Limb (tissue), 2 donors: ENCODE measurements around the gene WIPI1.
"Not testable (repeated sequence)": the region's sequence is repeated elsewhere in the genome, so short reads cannot be mapped to it uniquely, and the experiment has no call there.

Source experiments
- DNase-seq, 2 donors: peaks; one replicate each; pipeline ENCODE4 v3.0.0-alpha.2; 2016; ENCODE audit errors: extremely low spot score in 2 of 2

The WIPI1 gene

DNA sequence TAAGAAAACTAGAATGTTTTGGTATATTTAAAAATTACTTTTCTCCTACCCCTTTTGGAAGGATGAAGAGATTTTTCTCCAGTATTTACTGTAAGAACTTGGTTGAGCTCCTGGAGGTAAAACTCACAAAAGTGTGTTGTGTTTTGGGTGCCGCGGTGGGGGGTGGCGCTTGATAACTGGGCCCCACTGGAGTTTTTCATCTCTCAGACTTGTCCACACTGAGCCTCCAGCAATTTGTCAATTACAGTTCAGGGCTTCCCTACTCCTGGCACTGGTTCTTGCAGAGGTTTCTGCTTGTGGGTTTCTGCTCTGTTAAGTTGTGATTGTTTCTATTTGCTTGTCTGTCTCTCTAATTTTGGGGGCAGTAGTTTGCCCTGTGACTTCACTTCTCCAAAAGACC is 40.0 kb downstream of the WIPI1 start:
- no peak for DNase-seq

DNA sequence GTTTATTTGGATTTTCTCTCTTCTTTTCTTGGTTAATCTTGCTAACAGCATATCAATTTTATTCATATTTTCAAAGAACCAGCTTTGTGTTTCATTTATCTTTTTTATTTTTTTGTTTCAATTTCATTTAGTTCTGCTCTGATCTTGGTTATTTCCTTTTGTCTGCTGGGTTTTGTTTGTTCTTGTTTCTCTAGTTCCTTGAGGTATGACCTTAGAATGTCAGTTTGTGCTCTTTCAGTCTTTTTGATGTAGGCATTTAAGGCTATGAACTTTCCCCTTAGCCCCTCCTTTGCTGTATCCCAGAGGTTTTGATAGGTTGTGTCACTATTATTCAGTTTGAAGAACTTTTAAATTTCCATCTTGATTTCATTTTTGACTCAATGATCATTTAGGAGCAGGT is 42.4 kb downstream of the WIPI1 start:
- DNase-seq, result not testable (repeated sequence)

DNA sequence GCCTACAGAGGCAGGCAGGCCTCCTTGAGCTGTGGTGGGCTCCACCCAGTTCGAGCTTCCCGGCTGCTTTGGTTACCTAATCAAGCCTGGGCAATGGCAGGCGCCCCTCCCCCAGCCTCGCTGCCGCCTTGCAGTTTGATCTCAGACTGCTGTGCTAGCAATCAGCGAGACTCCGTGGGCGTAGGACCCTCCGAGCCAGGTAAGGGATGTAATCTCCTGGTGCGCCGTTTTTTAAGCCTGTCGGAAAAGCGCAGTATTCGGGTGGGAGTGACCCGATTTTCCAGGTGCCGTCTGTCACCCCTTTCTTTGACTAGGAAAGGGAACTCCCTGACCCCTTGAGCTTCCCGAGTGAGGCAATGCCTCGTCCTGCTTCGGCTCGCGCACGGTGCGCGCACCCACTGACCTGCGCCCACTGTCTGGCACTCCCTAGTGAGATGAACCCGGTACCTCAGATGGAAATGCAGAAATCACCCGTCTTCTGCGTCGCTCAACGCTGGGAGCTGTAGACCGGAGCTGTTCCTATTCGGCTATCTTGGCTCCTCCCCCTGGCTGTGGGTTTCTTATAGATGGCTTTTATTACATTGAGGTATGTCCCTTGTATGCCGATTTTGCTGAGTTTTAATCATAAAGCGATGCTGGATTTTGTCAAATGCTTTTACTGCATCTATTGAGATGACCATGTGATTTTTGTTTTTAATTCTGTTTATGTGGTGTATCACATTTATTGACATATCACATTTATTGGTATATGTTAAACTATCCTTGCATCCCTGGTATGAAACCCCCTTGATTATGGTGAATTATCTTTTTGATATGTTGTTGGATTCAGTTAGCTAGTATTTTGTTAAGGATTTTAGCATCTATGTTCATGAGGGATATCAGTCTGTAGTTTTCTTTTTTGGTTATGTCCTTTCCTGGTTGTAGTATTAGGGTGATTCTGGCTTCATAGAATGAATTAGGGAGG is 43.4 kb downstream of the WIPI1 start:
- not testable (repeated sequence) for DNase-seq

DNA sequence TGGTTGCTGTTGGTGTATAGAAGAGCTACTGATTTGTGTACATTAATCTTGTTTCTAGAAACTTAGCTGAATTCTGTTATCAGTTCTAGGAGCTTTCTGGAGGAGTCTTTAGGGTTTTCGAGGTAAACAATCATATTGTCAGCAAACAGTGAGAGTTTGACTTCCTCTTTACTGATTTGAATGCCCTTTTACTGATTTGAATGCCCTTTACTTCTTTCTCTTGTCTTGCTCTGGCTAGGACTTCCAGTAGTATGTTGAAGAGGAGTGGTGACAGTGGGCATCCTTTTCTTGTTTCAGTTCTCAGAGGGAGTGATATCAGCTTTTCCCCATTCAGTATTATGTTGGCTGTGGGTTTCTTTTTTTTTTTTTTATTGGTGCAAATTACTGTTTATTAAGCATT is 49.6 kb downstream of the WIPI1 start:
- DNase-seq, result not testable (repeated sequence)

DNA sequence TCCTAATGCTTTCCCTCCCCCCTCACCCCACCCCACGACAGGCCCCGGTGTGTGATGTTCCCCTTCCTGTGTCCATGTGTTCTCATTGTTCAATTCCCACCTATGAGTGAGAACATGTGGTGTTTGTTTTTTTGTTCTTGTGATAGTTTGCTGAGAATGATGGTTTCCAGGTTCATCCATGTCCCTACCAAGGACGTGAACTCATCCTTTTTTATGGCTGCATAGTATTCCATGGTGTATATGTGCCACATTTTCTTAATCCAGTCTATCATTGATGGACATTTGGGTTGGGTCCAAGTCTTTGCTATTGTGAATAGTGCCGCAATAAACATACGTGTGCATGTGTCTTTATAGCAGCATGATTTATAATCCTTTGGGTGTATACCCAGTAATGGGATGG is 53.5 kb downstream of the WIPI1 start:
- not testable (repeated sequence) for DNase-seq

DNA sequence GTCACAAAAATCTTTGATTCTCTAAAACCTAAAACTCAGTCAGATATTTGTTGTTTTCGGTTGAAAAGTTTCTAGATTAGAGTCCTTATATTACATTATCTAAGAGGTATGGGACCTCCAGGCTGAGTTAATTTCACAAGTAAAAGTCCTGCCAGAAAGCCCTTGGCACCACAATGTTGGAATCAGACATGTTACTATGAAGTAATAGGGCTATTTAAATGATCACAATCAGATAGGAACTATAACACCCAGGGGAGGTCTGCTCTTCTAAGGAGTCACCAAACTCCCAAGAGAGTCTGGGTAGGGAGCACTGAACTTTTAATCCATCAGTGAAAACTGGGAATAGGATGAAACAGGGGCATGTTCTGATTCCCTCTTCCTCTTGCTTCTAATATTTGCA is 54.2 kb downstream of the WIPI1 start:
- no peak for DNase-seq

DNA sequence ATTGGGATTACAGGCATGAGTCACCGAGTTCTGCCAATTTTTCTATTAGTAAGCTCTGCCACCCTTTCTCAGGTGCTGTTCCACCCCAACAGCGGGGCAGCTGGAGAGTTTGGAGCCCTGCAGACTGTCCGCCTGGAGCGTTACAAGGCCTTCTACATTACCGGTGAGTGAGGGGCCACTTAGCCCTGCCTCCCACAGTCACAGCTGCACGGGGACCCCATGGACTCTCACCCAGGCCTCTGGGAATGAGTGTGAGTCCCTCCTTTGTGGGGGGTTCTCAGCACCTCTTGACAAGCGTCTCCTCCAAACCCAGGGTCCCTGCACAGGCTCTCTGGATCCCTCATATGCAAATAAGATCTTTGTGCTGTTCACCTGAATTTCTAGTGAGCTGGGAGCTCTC is 56.0 kb downstream of the WIPI1 start:
- no peak for DNase-seq

DNA sequence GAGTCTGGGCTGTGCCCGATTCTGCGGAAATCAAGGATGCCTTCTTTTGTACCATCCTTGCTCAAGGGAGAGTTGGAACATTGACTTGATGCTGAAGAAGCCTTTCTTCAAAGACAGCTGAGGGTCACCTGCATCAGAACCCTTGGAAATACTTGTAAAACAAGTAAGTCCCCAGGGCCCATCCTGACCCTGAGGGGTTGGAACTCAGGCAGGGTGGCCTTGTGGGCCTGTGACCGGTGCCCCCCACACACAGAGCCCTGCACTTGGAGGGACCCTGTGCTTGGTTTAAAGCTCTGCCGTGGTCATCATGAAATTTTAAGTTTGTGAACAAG is 56.9 kb downstream of the WIPI1 start:
- no peak for DNase-seq

DNA sequence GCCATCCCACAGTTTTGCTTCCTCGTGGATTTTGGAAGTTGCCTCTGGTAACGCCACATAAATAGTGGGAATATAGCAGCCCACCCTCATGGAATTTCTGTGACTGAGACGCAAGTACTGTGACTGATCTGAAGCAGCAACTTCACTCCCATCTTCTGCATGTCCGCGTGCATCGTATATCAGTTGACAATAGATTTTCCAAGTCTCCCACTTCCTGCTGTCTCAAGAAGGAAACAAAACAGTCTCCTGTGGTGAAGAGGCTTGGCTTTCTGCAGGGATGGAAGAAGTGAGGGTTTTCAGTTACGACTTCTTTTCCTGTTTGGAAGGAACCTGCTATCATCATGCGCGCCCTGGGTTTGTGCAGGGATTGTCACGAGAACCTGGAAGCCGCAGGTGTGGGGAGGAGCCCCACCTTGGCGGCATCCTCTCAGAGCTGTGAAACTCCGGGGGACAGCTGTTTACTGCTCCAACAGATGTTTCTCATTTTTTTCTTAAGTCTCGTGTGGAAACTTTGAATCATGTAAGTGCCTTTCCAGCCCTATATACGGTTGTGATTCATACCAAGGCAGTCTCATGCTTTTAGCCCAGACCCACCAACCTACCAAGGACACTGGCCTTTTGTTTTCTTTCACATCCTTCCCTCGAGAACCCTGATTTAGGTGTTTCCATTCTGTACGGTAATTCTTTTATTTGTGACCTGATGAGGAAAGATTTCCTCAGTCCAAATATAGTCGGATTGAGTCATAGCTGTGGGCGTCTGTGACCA is 57.5 kb downstream of the WIPI1 start:
- DNase-seq, result peak in 1 of 2 donors; percentile 55

DNA sequence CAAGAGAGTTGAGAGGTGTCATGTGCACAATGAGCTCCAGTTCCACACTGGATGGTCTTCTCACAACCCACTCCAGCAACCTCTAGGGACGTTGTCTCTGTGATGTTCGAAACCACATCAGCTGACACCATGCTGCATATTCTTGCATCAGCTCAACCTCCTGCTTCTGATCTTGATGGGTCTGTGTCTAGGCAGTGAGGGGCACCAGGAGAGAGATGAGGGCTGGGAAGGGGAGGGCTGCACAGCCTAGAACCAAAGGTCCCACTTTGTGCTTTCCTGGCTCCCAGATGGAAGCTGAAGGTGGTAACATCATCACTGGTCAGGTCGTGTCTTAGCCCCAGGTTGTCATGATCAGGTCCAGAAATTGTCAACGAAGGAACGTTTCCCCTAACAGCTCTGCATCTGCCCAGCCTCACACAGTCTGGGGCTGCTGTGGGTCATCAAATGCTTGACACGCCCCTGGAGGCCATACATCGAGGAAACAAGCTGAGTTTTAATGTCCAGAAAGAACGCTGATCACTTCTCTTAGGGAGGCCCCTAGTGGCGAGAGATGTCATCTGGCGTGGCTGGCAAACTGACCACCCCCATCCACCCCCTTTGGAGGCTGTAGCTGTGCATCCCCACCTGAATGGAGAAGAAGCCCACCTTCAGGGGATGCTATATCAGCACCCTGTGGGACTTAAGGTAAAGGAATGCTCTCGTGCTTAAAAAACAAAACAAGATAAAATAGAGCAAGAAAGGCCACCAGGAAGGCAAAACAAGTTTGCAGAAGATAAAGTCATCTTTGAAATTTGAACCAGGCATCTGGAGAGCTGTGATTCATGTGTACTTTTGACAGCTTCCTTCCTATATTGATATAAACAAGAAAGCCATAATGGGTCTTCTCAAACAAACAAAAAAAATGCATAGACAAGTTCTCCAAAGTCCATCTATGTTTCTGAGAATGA is 58.3 kb downstream of the WIPI1 start:
- DNase-seq, result peak in 1 of 2 donors; percentile 49

DNA sequence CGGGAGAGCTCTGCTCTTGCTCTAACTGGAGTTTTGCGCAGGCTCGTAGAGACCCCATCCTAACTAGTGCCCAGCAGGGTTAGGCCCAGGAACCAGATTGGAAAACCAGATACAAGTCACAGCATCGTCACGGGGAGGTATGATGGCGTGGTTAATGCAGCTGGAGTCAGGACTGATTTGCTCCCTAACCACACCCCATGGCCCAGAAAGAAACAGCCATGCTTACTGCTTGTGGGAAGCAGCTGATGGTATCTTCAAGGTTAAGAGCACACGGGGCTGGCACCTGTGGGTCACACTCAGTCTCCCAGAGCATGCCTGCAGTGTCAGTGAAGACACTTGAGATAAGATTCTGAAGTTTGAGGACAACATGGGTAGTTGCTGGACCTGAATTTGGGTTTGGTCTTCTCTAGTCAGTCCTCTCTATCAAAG is 60.2 kb downstream of the WIPI1 start:
- no peak for DNase-seq

DNA sequence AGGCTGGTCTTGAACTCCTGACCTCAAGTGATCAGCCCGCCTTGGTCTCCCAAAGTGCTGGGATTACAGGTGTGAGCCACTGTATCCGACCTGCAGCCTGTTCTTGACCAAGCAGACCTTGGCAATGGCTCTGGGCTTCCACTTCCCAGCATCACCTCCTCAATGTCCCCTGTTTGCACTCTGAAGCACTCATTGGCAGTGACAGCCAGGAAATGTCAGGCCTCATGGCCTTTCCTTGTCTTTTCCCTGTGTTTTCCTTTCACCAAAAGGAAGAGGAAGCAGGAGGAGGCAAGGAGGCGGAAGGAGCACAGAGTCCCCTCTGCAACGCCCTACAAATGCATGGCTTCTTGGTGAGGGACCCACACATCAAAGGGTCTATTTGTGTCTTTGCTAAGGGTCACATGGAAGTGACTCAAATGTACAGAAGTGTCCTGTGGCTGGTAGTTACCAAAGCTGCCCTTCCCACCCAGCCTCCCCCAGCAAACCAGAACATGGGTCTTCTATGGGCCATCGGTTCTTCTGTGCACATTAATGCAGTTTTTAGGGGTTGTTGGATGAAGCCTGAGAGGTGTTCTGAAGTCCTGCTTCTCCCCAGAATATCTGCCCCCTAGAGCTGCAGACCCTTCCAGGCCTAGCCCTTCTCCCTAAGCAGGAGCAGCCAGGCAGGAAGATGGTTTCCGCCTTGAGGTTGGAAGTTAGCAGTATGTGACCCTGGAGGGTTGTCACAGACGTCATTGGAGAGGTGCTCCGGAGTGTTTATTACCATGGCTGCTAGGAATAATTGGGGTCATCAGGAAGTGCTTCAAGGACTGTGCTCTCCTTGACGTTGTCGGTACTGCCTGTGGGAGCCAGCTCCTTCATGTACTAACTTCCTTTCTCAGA is 60.8 kb downstream of the WIPI1 start:
- DNase-seq, result no peak

DNA sequence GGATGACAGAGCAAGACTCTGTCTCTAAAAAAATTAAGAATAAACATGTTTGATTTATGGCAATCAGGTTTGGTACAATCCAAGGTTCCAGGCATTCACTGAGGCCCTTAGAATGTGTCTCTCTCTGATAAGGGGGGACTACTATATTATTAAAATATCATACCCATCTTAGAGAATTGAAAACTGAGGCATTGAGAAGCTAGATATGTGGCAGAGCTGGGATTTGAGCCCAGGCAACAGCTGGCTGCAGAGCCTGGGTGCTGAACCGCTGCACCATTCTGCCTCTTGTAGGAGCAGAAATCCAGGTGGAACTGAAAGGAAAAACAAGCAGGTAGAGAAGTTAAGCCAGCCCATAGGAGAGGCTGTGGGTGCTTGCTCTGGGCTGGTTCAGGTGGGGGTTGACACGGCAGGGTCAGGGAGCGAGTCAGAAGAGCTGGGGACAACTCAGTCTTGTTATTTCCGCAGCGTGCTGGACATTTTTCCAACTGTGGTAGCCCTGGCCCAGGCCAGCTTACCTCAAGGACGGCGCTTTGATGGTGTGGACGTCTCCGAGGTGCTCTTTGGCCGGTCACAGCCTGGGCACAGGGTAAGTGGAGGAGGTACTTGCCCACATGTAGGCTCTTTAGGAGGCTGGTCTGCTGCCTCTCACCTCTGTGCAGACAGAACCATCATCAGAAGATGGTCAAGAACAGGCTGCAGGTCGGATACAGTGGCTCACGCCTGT is 62.5 kb downstream of the WIPI1 start:
- no peak for DNase-seq

DNA sequence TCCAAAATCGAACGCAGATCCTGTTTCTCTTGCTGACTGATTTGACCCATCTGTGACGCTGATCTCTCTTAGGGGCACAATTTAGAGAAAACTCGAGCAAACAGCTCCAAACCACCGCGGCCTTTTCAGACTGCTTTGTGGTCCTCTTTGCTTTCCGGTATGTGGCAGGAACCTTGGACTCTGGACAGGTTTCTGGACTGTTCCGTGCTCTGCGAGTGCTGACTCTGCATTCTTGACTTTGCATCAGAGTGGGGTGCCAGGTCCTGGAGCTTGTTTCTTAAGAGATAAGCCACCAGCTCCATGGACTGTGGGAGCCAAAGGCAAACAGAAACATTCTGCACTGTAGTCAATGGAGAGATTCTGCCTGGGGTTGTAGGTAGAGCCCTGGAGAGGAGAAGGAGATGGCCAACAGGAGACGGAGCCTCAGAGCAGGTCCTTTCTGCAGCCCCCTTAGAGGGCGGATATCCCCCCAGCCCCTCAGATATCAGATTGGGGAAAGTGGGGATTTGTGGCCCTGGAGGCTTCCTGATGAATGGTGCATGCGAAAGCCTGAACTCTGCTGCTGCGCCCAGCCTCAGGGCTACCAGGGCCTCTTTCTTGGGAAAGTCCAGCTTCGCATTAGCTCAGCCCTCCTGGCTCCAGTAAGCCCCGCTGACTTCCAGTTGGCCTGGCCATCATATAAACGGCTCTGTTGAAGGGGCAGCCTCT is 65.6 kb downstream of the WIPI1 start:
- DNase-seq, result no peak

DNA sequence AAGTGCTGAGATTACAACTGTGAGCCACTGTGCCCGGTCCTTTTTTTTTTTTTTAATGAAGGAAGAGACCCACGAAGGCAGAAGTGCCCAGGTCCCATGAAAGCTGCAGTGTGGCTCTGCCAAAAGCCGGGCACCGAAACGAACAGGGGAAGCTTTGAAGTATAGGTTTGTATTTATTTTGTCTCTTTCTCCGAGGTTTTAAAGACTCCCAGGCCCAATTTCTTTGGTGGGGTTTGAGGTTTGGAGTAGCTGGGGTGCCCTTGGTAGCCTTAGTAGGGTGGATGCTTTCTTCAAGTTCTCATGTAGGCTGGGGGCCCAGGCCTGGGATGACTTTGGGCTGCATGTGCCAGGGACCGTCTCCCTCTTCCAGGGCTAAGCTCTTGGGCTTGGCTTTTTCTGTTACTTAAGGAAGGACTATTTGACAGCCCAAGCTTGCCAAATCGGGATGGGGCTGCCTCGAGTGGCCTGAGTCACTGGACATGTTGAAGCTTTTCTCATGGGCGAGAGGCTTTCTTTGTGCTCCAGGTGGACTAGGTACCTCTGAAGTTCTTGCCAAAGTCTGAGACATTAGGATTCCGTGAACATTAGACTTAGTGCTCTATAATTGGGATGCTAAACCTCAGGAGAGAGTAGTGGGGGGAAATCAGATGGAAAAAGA is 66.3 kb downstream of the WIPI1 start:
- no peak for DNase-seq

DNA sequence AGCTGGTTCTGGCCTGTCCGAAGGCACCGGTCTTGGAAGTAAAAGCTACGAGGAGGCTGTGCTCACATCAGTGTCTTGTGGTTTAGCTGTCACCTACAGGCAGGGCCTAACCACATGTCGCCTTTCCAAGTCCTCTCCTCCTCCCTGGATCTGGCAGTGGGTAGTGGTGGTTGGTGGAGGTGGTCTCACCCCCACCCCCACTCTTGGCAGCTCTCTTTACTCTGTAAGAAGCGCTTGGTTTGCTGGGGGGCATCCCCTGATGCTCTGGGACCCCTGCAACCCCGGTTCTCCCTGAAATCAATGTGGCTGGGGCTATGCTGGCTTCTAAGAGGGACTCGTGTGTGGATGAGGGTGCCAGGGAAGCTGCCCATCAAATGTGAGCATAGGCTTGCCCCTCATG is 68.3 kb downstream of the WIPI1 start:
- DNase-seq, result no peak

DNA sequence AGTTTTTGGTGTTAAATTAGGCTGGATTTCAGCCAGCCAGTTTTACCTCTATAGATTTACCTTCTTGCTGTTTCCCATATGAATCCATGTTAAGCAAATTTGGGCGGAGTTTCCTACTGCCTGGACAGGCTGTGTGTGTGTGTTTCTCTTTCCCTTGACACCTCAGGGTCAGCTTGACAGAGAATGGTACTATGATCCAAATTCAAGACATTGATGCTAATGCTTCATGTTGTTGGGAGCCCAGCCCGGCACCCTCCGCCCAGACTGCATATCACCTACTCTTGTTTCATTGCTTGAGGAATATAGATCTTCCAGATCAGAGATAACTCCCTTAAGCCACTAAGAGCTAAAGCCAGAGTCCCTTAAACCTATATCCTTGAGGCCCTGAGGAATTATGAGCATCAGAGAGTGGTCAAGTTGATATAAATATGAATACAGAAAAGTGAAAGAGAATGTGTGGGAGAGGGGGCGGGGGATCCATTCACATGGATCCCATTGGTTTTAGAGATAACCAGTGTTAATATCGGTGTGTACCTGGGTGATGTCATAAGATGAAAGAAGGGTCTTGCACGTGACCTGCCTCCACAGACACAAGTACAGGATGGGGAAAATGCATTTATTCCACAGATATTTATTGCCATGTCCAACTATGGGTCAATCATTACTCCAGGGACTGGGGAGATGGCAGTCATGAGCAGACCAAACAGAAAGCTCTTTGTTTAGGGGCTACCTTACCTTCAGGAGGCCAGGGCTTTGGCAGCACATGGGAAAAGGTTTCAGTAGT is 69.7 kb downstream of the WIPI1 start:
- DNase-seq, result no peak
